MM.1S (cell line): ENCODE results near the gene OR14J1.
"Not testable (repeated sequence)": the region's sequence is repeated elsewhere in the genome, so short reads cannot be mapped to it uniquely, and the experiment has no call there.

Experiments used
- DNase-seq: peaks from one replicate; pipeline ENCODE4 v3.0.0-alpha.2; 2015
- H2AFZ ChIP-seq: fragments of 300-600 bp; sonication (generic); 2 replicates; pipeline ENCODE4 v1.6.0; 2016; ENCODE audit warnings: antibody characterized with exemption, low read length
- H3F3A ChIP-seq: fragments of 300-600 bp; sonication (generic); 2 replicates; pipeline ENCODE4 v1.6.1; 2016; ENCODE audit warnings: mild to moderate bottlenecking, antibody characterized with exemption, low read length, moderate library complexity, mixed read lengths; ENCODE audit not compliant: insufficient read depth
- H3K27ac ChIP-seq: fragments of 300-600 bp; sonication (generic); 2 replicates; pipeline ENCODE4 v1.5.1; 2016; ENCODE audit warnings: mild to moderate bottlenecking, low read length
- H3K27me3 ChIP-seq: fragments of 300-600 bp; sonication (generic); replicated peaks from 2 replicates; pipeline ENCODE4 v1.6.0; 2016; ENCODE audit warnings: low read length; ENCODE audit not compliant: insufficient read depth
- H3K36me3 ChIP-seq: fragments of 300-600 bp; sonication (generic); replicated peaks from 2 replicates; pipeline ENCODE4 v1.6.1; 2016; ENCODE audit warnings: mild to moderate bottlenecking, low read length, mixed read lengths; ENCODE audit not compliant: insufficient read depth
- H3K4me1 ChIP-seq: fragments of 300-600 bp; sonication (generic); 2 replicates; pipeline ENCODE4 v1.6.1; 2016; ENCODE audit warnings: low read length, mixed read lengths
- H3K4me2 ChIP-seq: fragments of 300-600 bp; sonication (generic); 2 replicates; pipeline ENCODE4 v1.6.0; 2016; ENCODE audit warnings: low read depth, low read length
- H3K4me3 ChIP-seq: fragments of 300-600 bp; sonication (generic); 2 replicates; pipeline ENCODE4 v1.5.1; 2016; ENCODE audit warnings: low read length, mixed read lengths
- H3K79me2 ChIP-seq: fragments of 300-600 bp; sonication (generic); 2 replicates; pipeline ENCODE4 v1.6.1; 2016; ENCODE audit warnings: mixed run types, low read length, mixed read lengths
- H3K9ac ChIP-seq: fragments of 300-600 bp; sonication (generic); 2 replicates; pipeline ENCODE4 v1.6.1; 2016; ENCODE audit warnings: low read length, mixed read lengths
- H3K9me2 ChIP-seq: fragments of 300-600 bp; sonication (generic); replicated peaks from 2 replicates; pipeline ENCODE4 v1.6.1; 2016; ENCODE audit warnings: mild to moderate bottlenecking, low read length, mixed read lengths; ENCODE audit not compliant: insufficient read depth
- H3K9me3 ChIP-seq: fragments of 300-600 bp; sonication (generic); replicated peaks from 2 replicates; pipeline ENCODE4 v1.6.1; 2016; ENCODE audit warnings: mild to moderate bottlenecking, low read length, mixed read lengths; ENCODE audit not compliant: insufficient read depth
- H4K20me1 ChIP-seq: fragments of 300-600 bp; sonication (generic); 2 replicates; pipeline ENCODE4 v1.6.1; 2016; ENCODE audit warnings: mild to moderate bottlenecking, low read length, moderate library complexity, mixed read lengths; ENCODE audit not compliant: insufficient read depth
- CTCF ChIP-seq: fragments of 300-600 bp; sonication (generic); IDR thresholded peaks from 2 replicates; pipeline ENCODE4 v1.5.1; 2016; ENCODE audit warnings: antibody characterized with exemption, low read length, mixed read lengths
- EZH2 ChIP-seq: fragments of 300-600 bp; sonication (generic); optimal IDR thresholded peaks from 2 replicates; pipeline ENCODE3; 2017; ENCODE audit warnings: low read depth, mild to moderate bottlenecking, antibody characterized with exemption, low read length, mixed read lengths
- EZH2phosphoT487 ChIP-seq: fragments of 300-600 bp; sonication (generic); IDR thresholded peaks from 2 replicates; pipeline ENCODE4 v1.6.1; 2018; ENCODE audit warnings: antibody characterized with exemption, low read length

The OR14J1 gene

GRCh38 chr6:29332676-29333075 is 31.2 kb downstream of the OR14J1 start:
- H3K4me1 ChIP-seq: no peaks in the 10 kb centered on the region
- H3K36me3 ChIP-seq: no peaks in the 10 kb centered on the region
- no peaks in the 10 kb centered on the region for H4K20me1 ChIP-seq
- H3K27me3 ChIP-seq: no peaks in the 10 kb centered on the region
- no peaks in the 10 kb centered on the region for H3K79me2 ChIP-seq
- no peak for DNase-seq
- H3F3A ChIP-seq: no peaks in the 10 kb centered on the region
- H3K27ac ChIP-seq: no peak overlapping the region
- H2AFZ ChIP-seq: no peak overlapping the region
- H3K9me3 ChIP-seq: no peaks in the 10 kb centered on the region
- TF ChIP-seq CTCF (no peak), EZH2phosphoT487 (no peak), EZH2 (no peak)
- H3K9ac ChIP-seq: no peak overlapping the region
- no peak overlapping the region for H3K4me2 ChIP-seq
- H3K4me3 ChIP-seq: no peak overlapping the region
- H3K9me2 ChIP-seq: no peaks in the 10 kb centered on the region

- TF ChIP-seq EZH2: no peak
- TF ChIP-seq CTCF: no peak
- TF ChIP-seq EZH2phosphoT487: no peak
- Histone ChIP-seq H4K20me1 (no peaks in the 10 kb centered on the region), H3F3A (no peaks in the 10 kb centered on the region), H3K9me2 (no peaks in the 10 kb centered on the region), H2AFZ (no peak overlapping the region), H3K9ac (no peak overlapping the region), H3K79me2 (no peaks in the 10 kb centered on the region), H3K27me3 (no peaks in the 10 kb centered on the region), H3K36me3 (no peaks in the 10 kb centered on the region), H3K4me2 (no peak overlapping the region), H3K4me1 (no peaks in the 10 kb centered on the region), H3K9me3 (no peaks in the 10 kb centered on the region), H3K27ac (no peak overlapping the region), H3K4me3 (no peak overlapping the region)
- no peak for DNase-seq
These were observed 34.8 kb downstream of the OR14J1 start for GRCh38 chr6:29336269-29336668.

GRCh38 chr6:29345380-29345779 is 43.9 kb downstream of the OR14J1 start:
- no peak overlapping the region for H3K4me2 ChIP-seq
- DNase-seq: no peak
- TF ChIP-seq CTCF (no peak), EZH2phosphoT487 (no peak), EZH2 (no peak)
- H3F3A ChIP-seq: no peaks in the 10 kb centered on the region
- no peak overlapping the region for H3K9ac ChIP-seq
- no peak overlapping the region for H3K27ac ChIP-seq
- H3K27me3 ChIP-seq: no peaks in the 10 kb centered on the region
- H4K20me1 ChIP-seq: no peaks in the 10 kb centered on the region
- no peaks in the 10 kb centered on the region for H3K36me3 ChIP-seq
- H3K4me1 ChIP-seq: no peaks in the 10 kb centered on the region
- H3K9me3 ChIP-seq: no peaks in the 10 kb centered on the region
- no peaks in the 10 kb centered on the region for H3K9me2 ChIP-seq
- no peaks in the 10 kb centered on the region for H3K79me2 ChIP-seq
- H2AFZ ChIP-seq: no peak overlapping the region
- no peak overlapping the region for H3K4me3 ChIP-seq

GRCh38 chr6:29349348-29349747 is 47.8 kb downstream of the OR14J1 start:
- H3K27ac ChIP-seq, H4K20me1 ChIP-seq, H3K27me3 ChIP-seq, H3F3A ChIP-seq, DNase-seq, H3K9me2 ChIP-seq, H3K4me3 ChIP-seq, H3K36me3 ChIP-seq, H3K9me3 ChIP-seq, H3K4me2 ChIP-seq, H3K79me2 ChIP-seq, H3K9ac ChIP-seq, H3K4me1 ChIP-seq, H2AFZ ChIP-seq: not testable (repeated sequence)
